ENCODE measurements around the gene PHF20. TPM values are rescaled to one million over a fixed set of nuclear protein-coding genes. Genes with fewer than 3 reads are reported as not detected.
"Not testable (repeated sequence)": the region's sequence is repeated elsewhere in the genome, so short reads cannot be mapped to it uniquely, and the experiment has no call there.

Gene PHF20
- total RNA-seq, 1 donor from 2014 or later, result 44.6 TPM

DNA sequence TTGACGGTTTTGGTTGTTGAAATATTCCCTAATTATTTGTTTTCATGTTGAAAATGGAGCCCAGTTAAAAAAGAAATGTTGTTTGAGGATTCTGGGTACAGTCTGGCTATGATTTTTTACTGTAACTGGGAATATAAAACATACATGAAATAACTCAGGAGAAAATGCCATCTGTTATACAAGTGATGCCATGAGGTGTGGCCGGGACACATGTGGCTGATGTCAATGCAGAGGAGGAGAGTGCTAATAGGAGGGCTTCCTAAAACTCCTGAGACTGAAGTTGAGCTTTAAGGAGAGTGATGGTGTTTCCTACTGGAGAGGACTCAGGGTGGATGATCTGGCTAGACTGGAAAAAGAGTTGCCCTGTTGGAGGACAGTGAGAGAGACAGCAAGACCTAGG is 169.8 kb downstream of the PHF20 start:
- TF ChIP-seq, protein P1, sequence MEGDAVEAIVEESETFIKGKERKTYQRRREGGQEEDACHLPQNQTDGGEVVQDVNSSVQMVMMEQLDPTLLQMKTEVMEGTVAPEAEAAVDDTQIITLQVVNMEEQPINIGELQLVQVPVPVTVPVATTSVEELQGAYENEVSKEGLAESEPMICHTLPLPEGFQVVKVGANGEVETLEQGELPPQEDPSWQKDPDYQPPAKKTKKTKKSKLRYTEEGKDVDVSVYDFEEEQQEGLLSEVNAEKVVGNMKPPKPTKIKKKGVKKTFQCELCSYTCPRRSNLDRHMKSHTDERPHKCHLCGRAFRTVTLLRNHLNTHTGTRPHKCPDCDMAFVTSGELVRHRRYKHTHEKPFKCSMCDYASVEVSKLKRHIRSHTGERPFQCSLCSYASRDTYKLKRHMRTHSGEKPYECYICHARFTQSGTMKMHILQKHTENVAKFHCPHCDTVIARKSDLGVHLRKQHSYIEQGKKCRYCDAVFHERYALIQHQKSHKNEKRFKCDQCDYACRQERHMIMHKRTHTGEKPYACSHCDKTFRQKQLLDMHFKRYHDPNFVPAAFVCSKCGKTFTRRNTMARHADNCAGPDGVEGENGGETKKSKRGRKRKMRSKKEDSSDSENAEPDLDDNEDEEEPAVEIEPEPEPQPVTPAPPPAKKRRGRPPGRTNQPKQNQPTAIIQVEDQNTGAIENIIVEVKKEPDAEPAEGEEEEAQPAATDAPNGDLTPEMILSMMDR (IDR thresholded peaks at IDR 0.05), result no peak
- H3K9me3 Mint-ChIP-seq (ENCODE audit: low read depth), result no peaks in the 10 kb centered on the region
- H3K4me1 Mint-ChIP-seq (ENCODE audit: low read depth), result peaks cover 6% of the 10 kb centered on the region
- H3K27me3 Mint-ChIP-seq (ENCODE audit: low read depth), result no peaks in the 10 kb centered on the region
- no peak overlapping the region for H3K27ac Mint-ChIP-seq (ENCODE audit: unreplicated experiment)
- H3K4me3 Mint-ChIP-seq (ENCODE audit: unreplicated experiment), result no peak overlapping the region
- DNase-seq (ENCODE audit: low spot score), result no peak
- H3K36me3 Mint-ChIP-seq (ENCODE audit: low read depth), result peaks cover 12% of the 10 kb centered on the region

DNA sequence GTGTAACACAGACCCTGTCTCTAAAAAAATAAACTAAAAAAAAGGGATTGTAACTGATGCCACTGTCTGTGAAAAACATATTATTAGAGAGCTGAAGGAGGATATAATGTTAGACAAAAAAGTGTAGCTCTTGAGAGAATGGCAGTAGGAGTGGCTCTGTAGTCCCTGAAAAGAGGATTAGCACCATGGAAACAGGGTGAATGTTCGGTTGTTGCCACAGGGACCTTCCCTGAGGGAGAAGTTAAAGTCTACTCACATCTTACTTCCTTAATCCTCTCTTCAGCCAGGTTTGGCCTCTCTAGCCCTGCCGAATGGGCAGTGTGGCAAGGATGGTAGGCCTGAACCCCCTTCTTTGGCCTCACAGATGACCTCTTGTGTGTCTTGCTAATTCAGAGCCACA is 170.4 kb downstream of the PHF20 start:
- Mint-ChIP-seq H3K27me3 (ENCODE audit: low read depth) (no peaks in the 10 kb centered on the region), H3K4me3 (ENCODE audit: unreplicated experiment) (no peak overlapping the region), H3K27ac (ENCODE audit: unreplicated experiment) (no peak overlapping the region), H3K4me1 (ENCODE audit: low read depth) (peaks cover 8% of the 10 kb centered on the region), H3K36me3 (ENCODE audit: low read depth) (peaks cover 10% of the 10 kb centered on the region), H3K9me3 (ENCODE audit: low read depth) (no peaks in the 10 kb centered on the region)
- DNase-seq (ENCODE audit: low spot score), result no peak
- TF ChIP-seq, protein P1 (IDR thresholded peaks at IDR 0.05), result no peak

DNA sequence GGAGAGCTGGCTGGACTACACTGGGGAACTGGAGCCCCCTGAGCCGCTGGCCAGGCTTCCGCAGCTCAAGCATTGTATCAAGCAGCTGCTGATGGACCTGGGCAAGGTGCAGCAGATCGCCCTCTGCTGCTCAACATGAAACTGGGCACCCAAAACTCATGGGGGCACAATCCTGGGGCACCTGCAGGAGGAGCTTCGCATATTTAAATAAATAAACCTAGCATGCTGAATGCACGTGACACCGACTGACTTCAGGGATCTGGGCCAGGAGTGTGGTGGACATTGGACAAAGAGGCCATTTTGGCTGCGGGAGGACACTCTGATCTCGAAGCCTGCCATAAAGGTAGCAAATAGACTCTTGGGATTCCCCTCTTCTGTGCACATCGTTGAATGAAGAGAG is 175.7 kb downstream of the PHF20 start:
- Mint-ChIP-seq H3K27me3 (ENCODE audit: low read depth) (no peaks in the 10 kb centered on the region), H3K9me3 (ENCODE audit: low read depth) (no peaks in the 10 kb centered on the region), H3K36me3 (ENCODE audit: low read depth) (peaks cover 4% of the 10 kb centered on the region), H3K27ac (ENCODE audit: unreplicated experiment) (peak overlapping the region; percentile 91), H3K4me1 (ENCODE audit: low read depth) (peaks cover 20% of the 10 kb centered on the region), H3K4me3 (ENCODE audit: unreplicated experiment) (no peak overlapping the region)
- TF ChIP-seq, protein P1 (IDR thresholded peaks at IDR 0.05), result peak; percentile 68
- no peak for DNase-seq (ENCODE audit: low spot score)

DNA sequence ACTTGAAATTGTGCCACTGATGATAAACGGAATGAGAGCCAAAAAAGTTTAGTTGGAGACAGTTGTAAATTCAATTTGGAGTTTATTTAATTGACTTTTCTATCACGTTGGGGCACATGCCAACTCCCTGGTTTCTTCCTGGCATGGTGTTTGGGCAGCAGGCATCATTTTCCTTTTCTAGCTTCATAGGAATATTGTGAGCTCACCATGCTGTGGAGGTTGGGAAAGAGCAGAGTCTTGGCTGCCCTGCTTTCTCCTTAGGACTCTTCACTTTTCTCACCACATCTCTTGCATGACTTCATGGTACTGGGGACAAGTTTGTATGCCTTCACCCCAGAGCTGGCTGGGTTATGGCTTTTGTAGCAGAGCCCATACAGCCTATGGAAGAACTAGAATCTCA is 176.1 kb downstream of the PHF20 start:
- peak overlapping the region; percentile 91 for H3K27ac Mint-ChIP-seq (ENCODE audit: unreplicated experiment)

DNA sequence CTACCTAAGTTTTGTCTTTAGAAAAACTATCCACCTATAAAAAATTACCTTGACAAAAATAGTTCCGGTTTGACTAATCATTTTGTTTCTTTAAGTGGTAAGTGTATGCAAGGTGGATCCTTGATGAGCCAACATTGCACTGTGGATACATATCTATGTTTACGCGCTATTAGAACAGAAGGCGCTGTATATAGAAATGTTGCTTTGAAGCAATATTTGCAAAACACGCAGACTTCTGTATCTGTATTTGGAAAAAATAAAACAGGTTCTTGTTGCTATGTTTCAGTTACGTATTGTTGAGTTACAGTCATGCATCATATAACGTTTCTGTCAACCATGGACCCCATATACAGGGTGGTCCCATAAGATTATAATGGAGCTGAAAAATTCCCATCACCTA is 178.3 kb downstream of the PHF20 start:
- DNase-seq (ENCODE audit: low spot score), result no peak
- Mint-ChIP-seq H3K36me3 (ENCODE audit: low read depth) (peaks cover 4% of the 10 kb centered on the region), H3K4me1 (ENCODE audit: low read depth) (peaks cover 30% of the 10 kb centered on the region), H3K27me3 (ENCODE audit: low read depth) (no peaks in the 10 kb centered on the region), H3K9me3 (ENCODE audit: low read depth) (no peaks in the 10 kb centered on the region), H3K4me3 (ENCODE audit: unreplicated experiment) (no peak overlapping the region), H3K27ac (ENCODE audit: unreplicated experiment) (no peak overlapping the region)
- TF ChIP-seq, protein P1 (IDR thresholded peaks at IDR 0.05), result no peak

More for the DNA sequence above, 176.1 kb downstream of the PHF20 start:
- DNase-seq (ENCODE audit: low spot score), result no peak
- Mint-ChIP-seq H3K9me3 (ENCODE audit: low read depth) (no peaks in the 10 kb centered on the region), H3K36me3 (ENCODE audit: low read depth) (peaks cover 4% of the 10 kb centered on the region), H3K4me3 (ENCODE audit: unreplicated experiment) (no peak overlapping the region), H3K4me1 (ENCODE audit: low read depth) (peaks cover 24% of the 10 kb centered on the region), H3K27me3 (ENCODE audit: low read depth) (no peaks in the 10 kb centered on the region)
- TF ChIP-seq, protein P1 (IDR thresholded peaks at IDR 0.05), result no peak

DNA sequence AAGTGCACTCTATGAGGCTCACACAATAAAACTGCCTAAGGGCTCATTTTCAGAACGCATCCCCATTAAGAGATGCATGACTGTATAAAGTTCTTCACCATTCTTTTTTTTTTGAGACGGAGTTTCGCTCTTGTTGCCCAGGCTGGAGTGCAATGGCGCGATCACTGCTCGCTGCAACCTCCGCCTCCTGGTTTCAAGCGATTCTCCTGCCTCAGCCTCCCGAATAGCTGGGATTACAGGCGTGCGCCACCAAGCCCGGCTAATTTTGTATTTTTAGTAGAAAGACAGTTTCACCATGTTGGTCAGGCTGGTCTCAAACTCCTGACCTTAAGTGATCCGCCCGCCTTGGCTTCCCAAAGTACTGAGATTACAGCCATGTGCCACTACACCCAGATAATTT is 180.3 kb downstream of the PHF20 start:
- H3K36me3 Mint-ChIP-seq (ENCODE audit: low read depth); DNase-seq (ENCODE audit: low spot score); H3K27me3 Mint-ChIP-seq (ENCODE audit: low read depth); H3K9me3 Mint-ChIP-seq (ENCODE audit: low read depth): not testable (repeated sequence)
- peak overlapping the region; percentile 16 for H3K4me3 Mint-ChIP-seq (ENCODE audit: unreplicated experiment)
- H3K27ac Mint-ChIP-seq (ENCODE audit: unreplicated experiment), result peak overlapping the region; percentile 99
- H3K4me1 Mint-ChIP-seq (ENCODE audit: low read depth), result peaks cover 34% of the 10 kb centered on the region
